NB4 (cell line): Measurements from ENCODE around the gene RMC1.

Source experiments
- CTCF ChIP-seq: IDR thresholded peaks from one replicate; pipeline ENCODE4 v1.5.1; 2012; ENCODE audit warnings: low read depth, low read length
- POLR2A ChIP-seq: IDR thresholded peaks from 2 replicates; pipeline ENCODE4 v1.6.1; 2011; ENCODE audit warnings: mild to moderate bottlenecking; ENCODE audit not compliant: insufficient read length; ENCODE audit errors: extremely low read depth

- TF ChIP-seq CTCF (no peak), POLR2A (no peak)
Observed at GRCh38 chr18:23542461-23542860, 39.1 kb downstream of the RMC1 start.
